ENCODE measurements around the gene UPK2.

DNA sequence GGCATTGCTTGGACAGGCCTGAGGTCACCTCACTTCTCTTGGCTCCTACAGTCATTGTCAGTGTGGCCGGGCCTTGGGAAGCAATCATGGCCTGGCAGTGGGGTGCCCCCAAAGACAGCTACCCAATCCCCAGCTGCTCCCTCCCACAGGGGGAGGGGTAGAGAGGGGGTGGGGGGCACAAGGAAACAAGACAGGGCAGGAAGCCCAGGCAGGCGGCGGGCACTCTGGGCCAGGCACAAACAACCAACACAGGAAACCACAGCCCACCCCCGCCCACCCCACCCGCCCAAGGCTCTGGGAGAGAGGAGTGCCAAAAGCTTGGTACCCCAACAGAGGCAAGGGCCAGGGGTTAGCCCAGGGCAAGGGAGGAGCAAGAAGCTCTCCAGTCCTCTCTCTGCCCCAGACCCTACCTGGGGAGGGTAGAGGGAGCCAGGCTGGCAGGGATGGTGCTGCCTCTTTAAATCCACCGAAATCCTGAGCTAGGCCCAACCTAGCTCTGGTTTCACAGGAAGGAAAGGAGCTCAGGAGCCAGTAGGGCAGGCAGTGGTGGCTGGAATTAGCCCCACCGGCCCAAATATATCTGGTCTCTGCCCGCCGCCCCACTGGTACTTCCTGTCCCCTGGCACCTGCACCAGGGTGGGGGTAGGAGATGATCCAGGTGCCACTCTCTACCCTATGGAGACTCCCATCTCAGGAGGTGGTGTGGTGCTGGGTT, 42.5 kb upstream of the UPK2 start:
- TF ChIP-seq, protein P1, sequence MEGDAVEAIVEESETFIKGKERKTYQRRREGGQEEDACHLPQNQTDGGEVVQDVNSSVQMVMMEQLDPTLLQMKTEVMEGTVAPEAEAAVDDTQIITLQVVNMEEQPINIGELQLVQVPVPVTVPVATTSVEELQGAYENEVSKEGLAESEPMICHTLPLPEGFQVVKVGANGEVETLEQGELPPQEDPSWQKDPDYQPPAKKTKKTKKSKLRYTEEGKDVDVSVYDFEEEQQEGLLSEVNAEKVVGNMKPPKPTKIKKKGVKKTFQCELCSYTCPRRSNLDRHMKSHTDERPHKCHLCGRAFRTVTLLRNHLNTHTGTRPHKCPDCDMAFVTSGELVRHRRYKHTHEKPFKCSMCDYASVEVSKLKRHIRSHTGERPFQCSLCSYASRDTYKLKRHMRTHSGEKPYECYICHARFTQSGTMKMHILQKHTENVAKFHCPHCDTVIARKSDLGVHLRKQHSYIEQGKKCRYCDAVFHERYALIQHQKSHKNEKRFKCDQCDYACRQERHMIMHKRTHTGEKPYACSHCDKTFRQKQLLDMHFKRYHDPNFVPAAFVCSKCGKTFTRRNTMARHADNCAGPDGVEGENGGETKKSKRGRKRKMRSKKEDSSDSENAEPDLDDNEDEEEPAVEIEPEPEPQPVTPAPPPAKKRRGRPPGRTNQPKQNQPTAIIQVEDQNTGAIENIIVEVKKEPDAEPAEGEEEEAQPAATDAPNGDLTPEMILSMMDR (IDR thresholded peaks at IDR 0.05; ENCODE audit: insufficient read depth, low read length) = no peak
- TF ChIP-seq POLR2AphosphoS5 (IDR thresholded peaks at IDR 0.05; ENCODE audit: low read depth) = no peak
- TF ChIP-seq SPI1 (IDR thresholded peaks at IDR 0.05; ENCODE audit: borderline replicate concordance, low read depth) = no peak
- TF ChIP-seq GABPA (IDR thresholded peaks at IDR 0.05; ENCODE audit: low read depth) = no peak

Measured in HL-60 (cell line).